HG02798 (cell line): ENCODE results near the gene HDHD3.

Experiments used
- ATAC-seq: cut with Tn5 transposase; IDR thresholded peaks from one replicate; pipeline ENCODE4 v1.9.1; 2021; ENCODE audit warnings: mild to moderate bottlenecking; ENCODE audit not compliant: unreplicated experiment, poor library complexity

The HDHD3 gene

GRCh38 chr9:113341712-113342410 is 34.9 kb downstream of the HDHD3 start:
- ATAC-seq, result no peak

GRCh38 chr9:113340011-113340699 is 36.6 kb downstream of the HDHD3 start, which contains the start of gene WDR31:
WDR31 (minus strand) TSS chr9:113340275; CDS start chr9:113332022, 8,253 bp downstream.
- ATAC-seq, result peak; percentile 98

- no peak for ATAC-seq
Observed at GRCh38 chr9:113337714-113338113, 39.1 kb downstream of the HDHD3 start.

GRCh38 chr9:113331780-113332179 is 45.0 kb downstream of the HDHD3 start:
- ATAC-seq, result no peak

GRCh38 chr9:113328045-113328782 is 48.6 kb downstream of the HDHD3 start:
- ATAC-seq, result no peak

- ATAC-seq, result no peak
Observed at GRCh38 chr9:113326230-113326629, 50.6 kb downstream of the HDHD3 start.
